DMS 273 treated with DMSO at 0.1 percent for 48 hours (cell line): ENCODE data around the gene CTDNEP1.

Source experiments
- DNase-seq: peaks from one replicate; lab custom pipeline; 2025; lab: John Stamatoyannopoulos, UW

The CTDNEP1 gene

GRCh38 chr17:7215136-7215638, 36.3 kb downstream of the CTDNEP1 start:
- no peak for DNase-seq

GRCh38 chr17:7214300-7215135, 37.0 kb downstream of the CTDNEP1 start:
- peak; percentile 86 for DNase-seq

- peak; percentile 78 for DNase-seq
These were observed 37.6 kb downstream of the CTDNEP1 start for GRCh38 chr17:7213895-7214299.

- no peak for DNase-seq
These were observed 39.9 kb downstream of the CTDNEP1 start for GRCh38 chr17:7211491-7212273.

- no peak for DNase-seq
These were observed 42.6 kb downstream of the CTDNEP1 start for GRCh38 chr17:7208754-7209460.

GRCh38 chr17:7208027-7208571, 43.4 kb downstream of the CTDNEP1 start:
- DNase-seq: no peak

GRCh38 chr17:7207120-7208001, 44.2 kb downstream of the CTDNEP1 start:
- no peak for DNase-seq

GRCh38 chr17:7205561-7205960, 46.0 kb downstream of the CTDNEP1 start:
- DNase-seq: no peak

GRCh38 chr17:7204828-7205461, 46.6 kb downstream of the CTDNEP1 start:
- DNase-seq: peak; percentile 88

- DNase-seq: peak; percentile 84
These were observed 47.2 kb downstream of the CTDNEP1 start for GRCh38 chr17:7204336-7204735.

- DNase-seq: no peak
These were observed 48.1 kb downstream of the CTDNEP1 start for GRCh38 chr17:7203391-7203790.

GRCh38 chr17:7196651-7197401, 54.7 kb downstream of the CTDNEP1 start:
- DNase-seq: no peak

- DNase-seq: no peak
These were observed 55.6 kb downstream of the CTDNEP1 start for GRCh38 chr17:7195971-7196370.
